ENCODE measurements around the gene MYL12A. TPM values are rescaled to one million over a fixed set of nuclear protein-coding genes. Genes with fewer than 3 reads are reported as not detected.

Gene MYL12A
- total RNA-seq, 2 donors from 2014 or later = 102 to 174 TPM

DNA sequence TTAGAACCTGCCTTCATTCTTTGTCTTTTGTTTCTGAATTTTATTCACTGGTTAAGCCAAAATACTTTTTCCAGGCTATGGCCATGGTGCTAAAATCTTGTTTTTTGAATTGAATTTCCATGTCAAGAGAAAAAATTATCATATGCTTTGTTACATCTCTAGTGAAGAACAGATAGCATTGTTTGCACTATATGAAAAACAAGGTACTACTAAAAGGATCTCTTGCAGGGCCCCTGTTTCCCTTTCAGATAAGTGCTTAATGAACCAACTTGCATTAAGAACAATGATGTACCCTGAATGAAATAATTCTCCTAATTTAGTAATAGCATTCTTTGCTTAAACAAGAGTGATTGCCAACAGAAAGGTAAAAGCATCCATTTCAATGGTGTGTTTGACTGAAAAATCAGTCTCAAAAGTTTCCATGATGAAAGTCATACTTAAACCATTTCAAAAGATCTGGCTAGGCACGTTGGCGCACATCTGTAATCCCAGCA, 10.1 kb downstream of the MYL12A start:
- DNase-seq = no peak
- Histone ChIP-seq H3K27ac (peak overlapping the region; percentile 72 to 96 (median 94)), H3K4me1 (peaks cover 58% of the 10 kb centered on the region), H3K4me3 (no peak overlapping the region), H3K36me3 (replicated peaks in 1 of 2; ENCODE audit: insufficient read depth in 1 of 2, low read depth in 2 of 2) (peaks cover 0 to 16% of the 10 kb centered on the region in 2 donors), H3K27me3 (no peaks in the 10 kb centered on the region), H3K9me3 (no peaks in the 10 kb centered on the region)
- intact Hi-C loops (cut with DNase I) = no loop called here
- WGBS, 2 donors = 89 to 90% methylated on average over 2 of the region's 2 CpGs
- TF ChIP-seq, protein P1, sequence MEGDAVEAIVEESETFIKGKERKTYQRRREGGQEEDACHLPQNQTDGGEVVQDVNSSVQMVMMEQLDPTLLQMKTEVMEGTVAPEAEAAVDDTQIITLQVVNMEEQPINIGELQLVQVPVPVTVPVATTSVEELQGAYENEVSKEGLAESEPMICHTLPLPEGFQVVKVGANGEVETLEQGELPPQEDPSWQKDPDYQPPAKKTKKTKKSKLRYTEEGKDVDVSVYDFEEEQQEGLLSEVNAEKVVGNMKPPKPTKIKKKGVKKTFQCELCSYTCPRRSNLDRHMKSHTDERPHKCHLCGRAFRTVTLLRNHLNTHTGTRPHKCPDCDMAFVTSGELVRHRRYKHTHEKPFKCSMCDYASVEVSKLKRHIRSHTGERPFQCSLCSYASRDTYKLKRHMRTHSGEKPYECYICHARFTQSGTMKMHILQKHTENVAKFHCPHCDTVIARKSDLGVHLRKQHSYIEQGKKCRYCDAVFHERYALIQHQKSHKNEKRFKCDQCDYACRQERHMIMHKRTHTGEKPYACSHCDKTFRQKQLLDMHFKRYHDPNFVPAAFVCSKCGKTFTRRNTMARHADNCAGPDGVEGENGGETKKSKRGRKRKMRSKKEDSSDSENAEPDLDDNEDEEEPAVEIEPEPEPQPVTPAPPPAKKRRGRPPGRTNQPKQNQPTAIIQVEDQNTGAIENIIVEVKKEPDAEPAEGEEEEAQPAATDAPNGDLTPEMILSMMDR (IDR thresholded peaks at IDR 0.05) = no peak
- no peak for TF ChIP-seq POLR2A (IDR thresholded peaks at IDR 0.05)
- ATAC-seq = no peak

DNA sequence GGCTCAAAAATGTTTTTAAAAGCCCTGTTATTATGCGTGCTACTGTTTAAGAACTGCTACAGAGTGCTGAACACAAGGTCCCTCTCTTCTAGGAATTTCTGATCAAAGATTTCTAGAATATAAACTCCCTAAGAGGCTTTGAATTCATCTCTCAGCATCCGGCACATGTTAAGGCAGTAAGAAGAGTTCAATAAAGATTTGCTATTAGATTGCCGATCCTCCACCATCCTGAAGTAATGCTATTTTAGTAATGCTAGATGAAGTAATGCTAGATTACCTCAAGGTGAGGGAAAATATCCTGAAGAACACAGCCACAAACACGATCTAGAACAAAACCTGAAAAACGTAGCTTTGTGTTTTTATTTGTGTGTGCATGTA, 13.4 kb downstream of the MYL12A start:
- Histone ChIP-seq H3K36me3 (replicated peaks in 1 of 2; ENCODE audit: insufficient read depth in 1 of 2, low read depth in 2 of 2) (peaks cover 0 to 2% of the 10 kb centered on the region in 2 donors), H3K27me3 (no peaks in the 10 kb centered on the region), H3K4me3 (peak overlapping the region; percentile 83 to 90), H3K27ac (peak overlapping the region; percentile 95 to 99 (median 98)), H3K4me1 (peaks cover 62% of the 10 kb centered on the region), H3K9me3 (no peaks in the 10 kb centered on the region)
- TF ChIP-seq, protein P1 (IDR thresholded peaks at IDR 0.05) = peak in 1 of 7 experiments; percentile 14
- TF ChIP-seq POLR2A (IDR thresholded peaks at IDR 0.05) = no peak
- intact Hi-C loops (cut with DNase I) = no loop called here
- ATAC-seq (no peak), DNase-seq (no peak)
- WGBS, 2 donors = 7 to 8% methylated on average over 5 of the region's 5 CpGs

DNA sequence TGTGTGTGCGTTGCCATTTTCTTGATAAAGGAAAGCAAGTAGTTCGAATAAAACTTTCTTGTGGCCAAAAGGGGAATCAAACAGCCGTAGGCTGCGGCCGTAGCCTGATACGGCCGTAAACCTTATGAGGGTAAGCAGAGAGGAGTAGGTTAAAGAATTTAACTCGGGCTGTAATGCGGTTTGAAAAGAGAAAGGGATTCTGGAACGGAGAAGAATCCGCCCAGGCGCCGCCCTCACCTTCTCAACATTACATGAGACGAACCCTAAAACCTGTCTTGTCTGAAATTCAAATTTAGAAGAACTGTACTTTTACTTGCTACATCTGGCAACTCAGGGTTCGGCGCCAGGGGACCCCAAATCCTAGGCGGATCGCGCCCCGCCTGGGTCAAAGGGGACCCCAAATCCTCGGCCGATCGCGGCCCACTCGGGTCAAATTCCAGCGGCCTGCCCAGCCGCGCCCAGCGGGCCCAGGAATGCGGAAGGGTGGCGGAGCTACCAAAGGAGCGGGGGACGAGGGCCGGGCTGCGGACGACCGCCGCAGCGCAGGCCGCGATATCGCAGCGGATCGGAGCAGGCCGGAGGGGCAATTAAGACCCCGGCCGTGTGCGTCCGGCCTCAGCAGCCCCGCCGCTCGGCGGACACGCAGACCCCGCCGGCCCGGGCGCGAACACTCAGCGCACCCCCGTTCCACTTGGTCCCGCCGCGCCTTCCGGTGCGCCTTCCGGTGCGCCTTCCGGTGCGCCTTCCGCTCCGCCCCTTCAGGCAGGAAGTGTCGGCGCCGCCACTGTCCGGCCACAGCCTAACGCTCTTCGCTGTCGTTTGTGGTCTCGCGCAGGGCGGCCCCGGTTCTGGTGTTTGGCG, 14.0 kb downstream of the MYL12A start, which contains the start of gene MYL12B:
TSS of gene MYL12B (plus strand) at position 761 of the 861 bp plus-strand sequence. CDS start 10,766 bp downstream, outside the sequence.
- peak within 1 kb of the TSS; percentile 83 to 90 for H3K4me3 ChIP-seq
- intact Hi-C loops (cut with DNase I) = no loop called here
- no peaks in the 10 kb centered on the region for H3K27me3 ChIP-seq
- peak; percentile 89 for ATAC-seq
- TF ChIP-seq, protein P1 (IDR thresholded peaks at IDR 0.05) = peak in 3 of 7 experiments; percentile 13 to 17 (median 17)
- TF ChIP-seq POLR2A (IDR thresholded peaks at IDR 0.05) = peak; percentile 76 to 94 (median 93)
- H3K36me3 ChIP-seq (replicated peaks in 1 of 2; ENCODE audit: insufficient read depth in 1 of 2, low read depth in 2 of 2) = peaks cover 0 to 2% of the 10 kb centered on the region in 2 donors
- H3K27ac ChIP-seq = peak within 1 kb of the TSS; percentile 95 to 99 (median 98)
- no peaks in the 10 kb centered on the region for H3K9me3 ChIP-seq
- 0% methylated on average over 19 to 83 of the region's 84 CpGs for WGBS, 2 donors
- peak; percentile 76 to 80 (median 78) for DNase-seq
- H3K4me1 ChIP-seq = peaks cover 62% of the 10 kb centered on the region

DNA sequence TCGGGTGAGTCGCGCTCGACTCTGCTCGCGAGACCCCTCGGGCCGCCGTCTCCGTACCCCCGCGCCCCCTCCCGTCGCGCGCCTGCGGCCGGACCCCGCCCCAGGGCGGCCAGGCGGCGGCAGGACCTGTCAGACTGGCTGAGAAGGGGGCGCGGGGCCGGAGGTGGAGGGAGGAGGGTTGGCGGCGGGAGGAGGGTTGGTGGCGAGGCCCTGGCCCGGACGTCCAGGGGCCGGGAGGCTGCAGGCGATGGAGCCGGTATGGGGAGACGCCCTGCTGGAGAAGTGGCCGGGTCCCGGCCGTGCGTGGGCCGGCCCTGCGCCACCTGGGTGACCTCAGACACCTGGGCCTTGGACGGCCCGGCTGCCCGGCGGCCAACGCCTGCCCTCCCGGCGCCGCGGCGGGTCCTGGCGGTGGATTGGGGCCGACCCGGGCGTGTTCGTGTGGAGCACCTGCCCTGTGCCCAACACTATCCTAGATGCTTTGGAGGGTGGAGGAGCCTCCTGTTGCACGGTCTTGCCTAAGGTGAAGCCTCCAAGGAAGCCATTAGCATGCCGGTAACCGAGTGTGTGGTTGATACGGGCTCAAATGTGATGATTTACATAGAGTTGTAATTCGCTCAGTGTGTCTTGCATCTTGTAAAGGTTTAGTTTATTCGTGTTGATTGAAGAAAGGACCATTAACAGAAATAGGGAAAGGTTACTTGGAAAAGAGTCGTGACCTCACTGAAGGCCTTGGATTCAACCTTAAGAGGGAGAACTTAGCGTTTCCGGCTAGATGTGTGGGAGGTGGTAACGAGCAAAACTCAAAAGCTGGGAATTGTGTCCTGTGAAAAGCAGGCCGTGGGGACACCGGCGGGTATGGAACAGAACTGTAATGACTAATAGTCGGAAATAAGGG, 14.9 kb downstream of the MYL12A start:
- Histone ChIP-seq H3K4me1 (peaks cover 62% of the 10 kb centered on the region), H3K4me3 (peak overlapping the region; percentile 83 to 90), H3K36me3 (replicated peaks in 1 of 2; ENCODE audit: insufficient read depth in 1 of 2, low read depth in 2 of 2) (peaks cover 0 to 2% of the 10 kb centered on the region in 2 donors), H3K27ac (peak overlapping the region; percentile 95 to 99 (median 98)), H3K27me3 (no peaks in the 10 kb centered on the region), H3K9me3 (no peaks in the 10 kb centered on the region)
- WGBS, 2 donors = 0% methylated on average over 21 to 65 of the region's 69 CpGs
- no peak for DNase-seq
- peak; percentile 51 for ATAC-seq
- no peak for TF ChIP-seq POLR2A (IDR thresholded peaks at IDR 0.05)
- TF ChIP-seq, protein P1 (IDR thresholded peaks at IDR 0.05) = no peak
- intact Hi-C loops (cut with DNase I) = no loop called here

Data from body of pancreas (tissue), 4 donors.